SK-MEL-5 (cell line): ENCODE measurements around the gene PEG3. TPM values are rescaled to one million over a fixed set of nuclear protein-coding genes. Genes with fewer than 3 reads are reported as not detected.

Source experiments
- DNase-seq: peaks from one replicate; pipeline ENCODE4 v3.0.0-alpha.2; 2016; ENCODE audit warnings: low read depth, low spot score
- in situ Hi-C: cut with HindIII; loops from 2 replicates; pipeline ENCODE4 v1.10.0; 2016; ENCODE audit warnings: low sequenced_read_pairs, high pct_unique_total_duplicates, low pct_unique_long_range_greater_than_20kb
- small RNA-seq, 2 experiments: library from RNA; depleted of rRNA; stranded (forward); fragments of <200 nt; gene quantifications; one replicate each; pipeline ENCODE3, GENCODE V24; 2014
- total RNA-seq: library from RNA; depleted of rRNA; stranded (reverse); fragments of >200 nt; shearing (Covaris generic); gene quantifications from 2 replicates; pipeline ENCODE4 v1.2.3, GENCODE V29; 2014; rRNA removed

The PEG3 gene
- total RNA-seq, 1 experiment from 2014 or later: under 0.01 TPM

DNA sequence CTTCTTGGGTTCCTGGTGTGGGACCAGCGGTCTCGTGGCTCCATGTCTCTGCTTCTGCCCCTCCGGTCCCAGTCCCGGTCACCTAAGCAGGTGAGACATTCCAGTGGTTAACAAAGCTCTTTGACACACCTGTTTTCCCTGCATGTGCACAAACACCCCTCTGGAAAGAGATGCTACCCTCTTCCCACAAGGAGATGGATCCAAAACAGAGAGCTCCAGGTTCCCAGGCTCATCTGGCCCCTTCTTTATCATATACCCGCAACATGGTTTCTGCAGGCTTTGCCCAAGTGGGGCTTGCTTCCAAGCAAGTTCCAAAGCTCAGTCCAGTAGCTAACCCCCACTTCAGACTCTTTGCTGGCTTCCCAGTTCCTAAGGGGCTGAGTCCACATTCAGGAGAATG lies 17.8 kb downstream of the PEG3 start:
- DNase-seq: no peak
- in situ Hi-C loops: no loop called here

DNA sequence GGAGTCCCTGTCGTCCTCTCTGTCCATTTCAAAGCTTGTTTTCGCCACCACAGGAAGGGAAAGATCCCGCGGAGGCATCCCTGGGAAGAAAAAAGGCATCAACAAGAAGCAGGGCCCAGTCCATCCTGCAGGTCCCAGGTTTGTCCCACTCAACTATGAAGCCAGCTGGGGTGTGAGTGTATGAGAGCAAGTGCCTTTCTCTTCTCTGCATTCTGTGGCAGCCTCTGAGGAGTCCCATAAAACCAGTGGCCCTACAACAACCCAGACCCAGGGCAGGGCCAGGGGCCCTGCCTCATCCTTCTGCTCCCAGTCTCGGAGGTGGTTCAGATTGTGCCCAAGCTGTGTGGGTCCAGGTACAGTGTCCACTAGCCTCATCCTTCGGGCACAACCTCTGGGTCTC lies 18.9 kb downstream of the PEG3 start:
- no peak for DNase-seq
- in situ Hi-C loops: no loop called here

DNA sequence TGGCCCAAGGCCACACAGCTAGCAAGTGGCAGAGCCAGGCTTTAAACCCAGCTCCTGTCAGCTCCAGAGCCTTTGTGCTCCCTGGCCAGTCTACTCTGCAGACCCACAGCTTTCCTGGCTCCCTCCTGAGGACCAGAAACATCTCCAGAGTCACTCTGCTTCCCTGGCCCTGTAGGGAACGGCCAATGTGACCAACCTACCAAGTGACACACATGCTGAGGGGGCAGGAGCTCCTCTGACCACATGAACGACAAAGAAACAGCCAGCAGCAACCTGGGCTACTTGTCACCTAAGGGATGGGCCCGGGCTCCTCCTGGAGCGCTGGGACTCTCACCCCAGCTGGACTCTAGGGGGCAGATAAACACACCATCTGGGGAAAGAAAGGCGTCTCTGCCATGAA lies 19.3 kb downstream of the PEG3 start:
- in situ Hi-C loops: no loop called here
- no peak for DNase-seq

DNA sequence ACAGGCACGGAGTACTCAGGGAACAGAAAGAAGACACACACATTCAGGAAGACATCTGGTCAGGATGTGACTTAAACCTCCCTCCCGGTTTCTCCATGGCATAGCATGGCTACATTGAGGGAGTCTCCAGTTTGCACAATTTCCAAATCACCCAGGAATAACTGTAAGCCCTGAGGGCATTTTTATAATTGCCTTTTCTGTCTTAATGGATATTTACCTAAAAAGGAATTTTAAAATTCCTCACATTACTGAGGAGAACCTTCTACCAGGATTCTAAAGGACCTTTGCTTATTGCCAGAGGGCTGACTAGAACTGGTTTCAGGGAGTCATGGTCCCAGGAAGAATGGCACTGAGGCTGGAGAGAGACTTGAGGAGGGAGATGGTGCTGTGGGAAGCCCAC lies 21.4 kb downstream of the PEG3 start:
- in situ Hi-C loops: no loop called here

DNA sequence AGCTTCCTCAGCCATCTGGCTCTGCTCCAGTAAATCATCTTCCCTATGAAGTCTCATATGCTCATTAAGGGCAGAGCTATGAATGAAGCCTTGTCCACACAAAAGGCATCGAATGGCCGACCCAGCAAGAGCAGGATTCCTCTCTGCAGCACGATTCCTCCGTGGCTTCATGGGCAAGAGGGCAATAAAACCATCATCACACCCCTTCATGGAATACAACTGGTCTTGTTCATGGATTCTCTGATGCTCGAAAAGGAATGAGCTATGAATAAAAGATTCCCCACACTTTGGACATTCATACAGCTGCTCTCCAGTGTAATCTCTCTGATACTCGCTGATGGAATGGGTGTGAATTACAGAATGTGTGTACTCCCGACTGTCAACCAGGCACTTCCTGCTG lies 25.9 kb downstream of the PEG3 start:
- DNase-seq: no peak
- in situ Hi-C loops: no loop called here

More for the DNA sequence above, 21.4 kb downstream of the PEG3 start:
- no peak for DNase-seq

DNA sequence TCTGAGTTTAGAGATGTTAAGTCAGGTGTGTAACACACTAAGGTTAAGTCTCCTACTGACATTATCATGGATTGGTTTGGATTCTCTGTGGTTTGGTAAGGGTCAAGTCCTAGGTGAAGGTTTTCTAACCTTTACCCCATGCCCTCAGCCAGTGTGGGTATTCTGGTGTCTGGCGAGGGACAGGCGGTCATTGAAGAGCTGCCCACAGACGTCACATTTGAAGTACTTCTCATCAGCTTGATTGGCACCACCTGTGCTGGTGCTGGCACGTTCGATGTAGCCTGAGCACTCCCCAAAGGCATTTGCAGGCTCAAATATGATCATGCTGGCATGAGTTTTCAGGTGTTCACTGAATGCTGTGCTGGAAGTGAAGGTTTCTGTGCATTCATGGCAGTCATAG lies 27.0 kb downstream of the PEG3 start:
- no peak for DNase-seq
- in situ Hi-C loops: no loop called here

DNA sequence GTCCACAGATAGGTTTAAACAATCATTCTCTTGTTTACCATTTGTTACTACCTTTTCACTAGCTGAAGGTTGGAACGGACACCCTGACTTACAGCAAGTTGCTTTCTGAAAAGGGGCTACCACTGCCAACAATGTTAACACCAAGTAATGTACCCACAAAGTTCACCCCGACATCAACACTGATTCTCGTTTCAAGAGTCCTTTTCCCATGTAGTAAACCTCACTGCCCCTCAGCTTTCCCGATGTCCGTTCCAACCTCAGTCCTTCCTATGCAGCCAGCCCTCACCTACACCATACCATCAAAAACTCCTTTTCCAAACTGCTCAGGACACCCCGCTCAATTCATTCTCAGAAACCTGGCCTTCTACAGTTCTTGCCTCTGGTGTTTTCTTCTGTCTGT lies 29.0 kb downstream of the PEG3 start:
- no peak for DNase-seq
- in situ Hi-C loops: no loop called here

DNA sequence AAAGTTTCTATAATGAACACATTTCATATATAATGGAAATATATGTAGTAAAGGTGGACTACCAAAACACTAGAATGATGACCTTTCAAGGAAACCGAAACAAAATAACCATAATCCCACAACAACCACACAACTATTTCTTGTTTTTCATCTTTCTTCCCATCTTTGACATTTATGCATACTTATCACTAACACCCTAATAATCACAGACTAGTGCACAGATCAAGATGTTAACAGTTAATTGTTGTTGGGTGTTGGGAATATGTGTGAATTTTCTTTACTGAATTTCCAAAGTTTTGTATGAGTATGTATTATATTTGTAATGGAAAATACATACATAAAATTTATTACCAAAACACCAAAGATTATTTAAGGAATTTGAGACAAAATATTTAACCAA lies 30.3 kb downstream of the PEG3 start:
- in situ Hi-C loops: no loop called here

DNA sequence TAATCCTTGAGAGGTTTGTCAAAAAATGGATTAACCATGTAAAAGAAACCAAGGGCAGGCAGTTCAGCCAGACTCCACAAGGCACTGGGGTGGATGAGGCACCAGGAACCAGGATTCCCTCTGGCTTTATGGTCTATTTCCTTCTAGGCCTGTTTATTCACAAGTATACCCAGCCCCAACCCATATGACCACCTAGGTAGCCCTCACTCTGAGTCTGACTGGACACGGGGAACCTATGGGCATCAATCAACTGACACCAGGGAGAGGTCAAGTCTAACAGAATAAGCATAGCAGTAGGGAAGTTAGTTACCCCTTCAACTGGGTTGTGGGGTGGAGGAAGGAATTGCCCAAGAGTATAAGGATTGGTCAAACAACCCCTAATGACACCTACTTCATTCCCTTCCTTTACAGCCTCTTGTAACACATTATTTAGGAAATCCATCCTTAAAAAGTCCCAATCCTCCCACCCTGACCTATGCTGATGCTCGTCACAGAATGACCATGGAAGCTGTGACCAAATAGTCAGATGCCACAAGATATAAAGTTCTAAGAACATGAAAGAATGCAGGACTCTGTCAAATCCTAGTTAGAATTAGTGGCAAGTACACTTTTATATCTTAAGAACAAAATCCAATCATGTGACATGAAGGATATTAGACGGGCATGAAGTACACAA lies 31.7 kb downstream of the PEG3 start:
- no peak for DNase-seq
- in situ Hi-C loops: no loop called here

More for the DNA sequence above, 30.3 kb downstream of the PEG3 start:
- no peak for DNase-seq

DNA sequence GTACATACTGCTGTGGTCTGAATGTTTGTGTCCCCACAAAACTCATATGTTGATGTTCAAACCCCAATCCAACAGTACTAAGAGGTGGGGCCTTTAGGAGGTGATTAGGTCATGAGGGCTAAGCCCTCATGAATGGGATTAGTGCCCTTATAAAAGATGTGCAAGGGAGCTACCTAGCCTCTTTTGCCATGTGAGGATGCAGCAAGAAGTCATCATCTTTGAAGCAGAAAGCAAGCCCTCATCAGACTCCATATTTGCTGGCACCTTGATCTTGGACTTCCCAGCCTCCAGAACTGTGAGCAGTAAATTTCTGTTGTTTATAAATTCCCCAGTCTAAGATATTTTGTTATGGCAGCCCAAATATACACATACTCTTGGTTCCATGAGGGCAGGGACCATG lies 33.9 kb downstream of the PEG3 start:
- in situ Hi-C loops: no loop called here
- DNase-seq: no peak

Small RNAs within 50 kb of the gene (small RNA-seq; reads per million reads assigned to genes)
- 0 reads per million in 2 experiments for gene AC006115.2

Other genes with a start within 250 kb of the PEG3 start
- 5.8 and 8.8 TPM in 2 replicates for gene ZNF71, start 245.4 kb downstream of the PEG3 start, total RNA-seq
- gene SMIM17, start 197.6 kb downstream of the PEG3 start, total RNA-seq: not detected in 2 replicates
- gene ZNF835, start 169.0 kb downstream of the PEG3 start, total RNA-seq: 0.08 TPM in 1 of 2 replicates, not detected in the other
- not detected in 2 replicates for gene ZIM2, start within 50 bp of the PEG3 start, total RNA-seq